Measurements from ENCODE around the gene FRMD4A.

FRMD4A gene

DNA sequence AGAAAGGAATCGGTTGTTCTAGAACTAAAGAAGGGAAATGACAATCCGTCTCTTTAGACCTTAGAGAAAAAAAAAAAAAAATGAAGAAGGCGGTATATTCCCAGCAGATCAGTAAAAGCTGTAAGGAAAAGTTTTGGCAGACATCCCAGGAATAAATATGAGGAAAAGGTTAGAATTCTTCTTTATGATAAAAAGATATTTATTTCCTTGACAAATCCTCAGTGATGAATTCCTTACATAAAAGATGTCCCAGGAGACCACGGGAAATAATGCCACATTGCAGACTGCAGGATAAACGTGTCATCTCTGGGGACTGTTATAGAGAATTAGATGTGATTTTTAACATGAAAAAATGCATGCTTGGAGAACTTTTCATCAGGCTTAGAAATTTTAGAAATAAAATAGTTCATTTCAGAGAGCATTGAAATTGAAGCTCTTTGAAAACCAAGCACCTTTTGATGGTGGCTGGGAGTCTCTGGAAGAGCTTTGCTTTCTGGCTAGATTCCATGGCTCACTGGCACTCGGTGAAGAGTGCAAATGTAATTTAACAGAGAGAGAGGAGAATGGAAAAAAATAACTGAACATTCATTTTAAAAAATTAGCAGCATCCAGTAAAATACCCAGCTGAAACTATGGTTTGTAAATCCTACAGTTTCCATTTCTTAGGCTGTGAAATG lies 645.8 kb downstream of the FRMD4A start:
- no peak for DNase-seq

DNA sequence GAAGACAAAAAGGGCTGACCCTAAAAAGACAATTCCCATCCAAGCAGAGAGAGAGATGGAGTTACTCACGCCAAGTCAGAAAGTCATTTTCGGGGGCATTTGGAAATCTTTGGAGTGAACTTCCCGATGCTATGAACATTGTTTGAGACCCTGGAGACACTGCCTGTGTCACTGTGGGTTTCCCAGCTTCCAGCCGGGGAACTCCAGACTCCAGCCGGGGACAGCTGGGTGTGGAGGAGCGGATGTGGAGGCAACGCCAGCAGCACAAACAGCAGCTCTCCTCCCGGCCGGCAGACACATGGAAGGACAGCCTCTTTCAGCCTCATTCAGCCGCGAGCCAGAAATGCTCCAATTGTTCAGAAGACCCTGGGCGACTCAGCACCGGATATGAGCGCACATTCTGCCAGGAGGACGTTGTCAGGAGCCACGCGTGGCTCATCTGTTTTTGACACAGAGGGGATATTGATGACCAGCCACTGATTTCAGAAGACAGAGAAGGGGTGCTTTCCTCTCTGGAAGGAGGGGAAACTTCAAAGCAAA lies 646.4 kb downstream of the FRMD4A start:
- no peak for DNase-seq

DNA sequence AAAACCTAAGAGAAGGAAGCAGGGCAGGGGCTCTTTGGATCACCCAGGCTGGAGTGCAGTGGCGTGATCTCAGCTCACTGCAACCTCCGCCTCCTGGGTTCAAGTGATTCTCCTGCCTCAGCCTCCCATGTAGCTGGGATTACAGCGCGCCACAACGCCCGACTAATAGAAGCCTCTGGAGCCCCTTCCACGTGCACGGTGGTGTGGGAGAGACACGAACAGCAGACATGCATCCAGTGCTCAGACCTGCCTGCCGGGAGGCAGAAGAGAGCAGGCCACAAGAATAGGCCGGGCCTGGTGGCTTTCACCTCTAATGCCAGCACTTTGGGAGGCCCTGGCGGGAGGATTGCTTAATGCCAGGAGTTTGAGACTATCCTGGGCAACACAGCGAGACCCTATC lies 647.7 kb downstream of the FRMD4A start:
- DNase-seq = no peak

DNA sequence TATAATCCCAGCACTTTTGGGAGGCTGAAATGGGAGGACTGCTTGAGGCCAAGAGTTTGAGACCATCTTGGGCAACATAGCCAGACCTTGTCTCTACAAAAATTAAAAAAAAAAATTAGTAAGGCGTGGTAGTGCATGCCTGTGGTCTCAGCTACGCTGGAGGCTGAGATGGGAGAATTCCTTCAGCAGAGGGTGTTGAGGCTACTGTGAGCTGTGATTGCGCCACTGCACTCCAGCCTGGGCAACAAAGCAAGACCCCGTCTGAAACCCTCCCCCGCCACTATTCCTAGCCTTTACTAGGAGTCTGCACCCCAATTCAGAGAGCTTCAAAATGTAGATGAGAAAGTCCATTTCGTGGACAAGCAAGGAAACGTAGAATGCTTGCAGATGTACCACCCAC lies 648.8 kb downstream of the FRMD4A start:
- no peak for DNase-seq

DNA sequence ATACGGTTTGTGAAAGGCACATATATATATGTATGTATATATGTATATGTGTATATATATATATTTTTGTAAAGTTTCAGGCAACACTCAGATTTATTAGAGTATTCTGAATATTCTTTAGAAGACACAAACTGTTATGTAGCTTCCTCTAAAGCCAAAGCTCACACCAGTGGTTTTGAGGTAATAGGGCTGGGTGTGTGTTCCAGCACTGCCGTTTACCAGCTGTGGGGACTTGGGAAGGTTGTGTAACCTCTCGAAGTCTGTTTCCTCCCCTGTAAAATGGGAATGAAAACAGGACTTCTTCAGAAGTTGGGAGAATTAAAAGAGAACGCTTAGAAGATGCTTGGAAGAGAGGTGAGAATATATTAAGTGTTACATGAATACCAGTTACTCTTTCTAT lies 649.2 kb downstream of the FRMD4A start:
- no peak for DNase-seq

DNA sequence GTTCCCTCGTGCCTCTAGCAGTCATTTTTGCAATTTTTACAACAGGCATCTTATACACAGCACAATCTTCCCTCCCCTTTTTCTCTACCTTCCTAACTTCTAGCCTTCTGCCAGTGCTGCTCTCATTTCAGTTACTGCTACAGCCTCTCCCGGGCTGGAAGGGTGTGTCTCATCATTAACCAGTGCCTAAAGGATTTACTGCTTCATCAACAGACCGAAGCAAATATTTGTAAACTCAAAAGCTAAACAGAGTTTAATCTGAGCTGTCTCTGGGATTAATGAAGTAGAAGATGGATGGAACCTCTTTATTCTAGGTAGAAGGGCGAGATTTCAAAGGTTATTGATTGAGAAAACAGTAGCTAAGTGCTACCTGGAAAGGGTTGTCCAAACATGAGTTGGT lies 649.6 kb downstream of the FRMD4A start:
- no peak for DNase-seq

DNA sequence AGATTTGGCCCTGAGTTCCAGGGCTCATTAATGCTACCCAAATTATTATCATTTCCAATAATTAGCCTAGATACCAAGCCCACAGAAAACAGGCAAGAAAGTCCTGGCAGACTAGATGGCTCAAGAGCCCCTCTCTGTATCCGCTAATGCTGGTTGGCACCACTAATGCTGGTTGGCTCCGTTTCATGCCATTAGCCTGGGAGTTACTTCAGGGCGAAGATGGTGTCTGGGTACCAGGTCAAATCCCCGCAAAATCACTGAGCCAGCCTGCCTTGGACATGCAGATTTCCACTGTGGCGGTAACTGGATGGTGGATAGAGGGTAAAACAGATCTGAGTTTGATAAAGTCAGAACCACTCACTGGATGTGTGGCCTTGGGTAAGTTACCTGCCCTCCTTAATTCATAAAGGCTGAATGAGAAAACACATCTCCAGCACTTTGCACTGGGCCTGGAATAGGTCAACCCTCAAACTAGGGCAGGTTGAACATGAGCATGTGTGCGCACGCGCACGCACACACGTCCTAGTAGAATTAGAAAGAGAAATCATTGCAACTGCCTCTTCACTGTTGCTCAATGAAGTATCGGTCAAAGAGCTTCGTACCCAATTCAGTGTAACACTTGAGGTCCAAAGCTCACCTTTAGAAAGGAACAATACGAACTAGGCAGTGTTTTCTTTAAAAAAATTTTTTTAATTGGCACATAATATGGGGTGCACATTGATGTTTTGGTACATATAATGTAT lies 652.5 kb downstream of the FRMD4A start:
- DNase-seq = no peak

DNA sequence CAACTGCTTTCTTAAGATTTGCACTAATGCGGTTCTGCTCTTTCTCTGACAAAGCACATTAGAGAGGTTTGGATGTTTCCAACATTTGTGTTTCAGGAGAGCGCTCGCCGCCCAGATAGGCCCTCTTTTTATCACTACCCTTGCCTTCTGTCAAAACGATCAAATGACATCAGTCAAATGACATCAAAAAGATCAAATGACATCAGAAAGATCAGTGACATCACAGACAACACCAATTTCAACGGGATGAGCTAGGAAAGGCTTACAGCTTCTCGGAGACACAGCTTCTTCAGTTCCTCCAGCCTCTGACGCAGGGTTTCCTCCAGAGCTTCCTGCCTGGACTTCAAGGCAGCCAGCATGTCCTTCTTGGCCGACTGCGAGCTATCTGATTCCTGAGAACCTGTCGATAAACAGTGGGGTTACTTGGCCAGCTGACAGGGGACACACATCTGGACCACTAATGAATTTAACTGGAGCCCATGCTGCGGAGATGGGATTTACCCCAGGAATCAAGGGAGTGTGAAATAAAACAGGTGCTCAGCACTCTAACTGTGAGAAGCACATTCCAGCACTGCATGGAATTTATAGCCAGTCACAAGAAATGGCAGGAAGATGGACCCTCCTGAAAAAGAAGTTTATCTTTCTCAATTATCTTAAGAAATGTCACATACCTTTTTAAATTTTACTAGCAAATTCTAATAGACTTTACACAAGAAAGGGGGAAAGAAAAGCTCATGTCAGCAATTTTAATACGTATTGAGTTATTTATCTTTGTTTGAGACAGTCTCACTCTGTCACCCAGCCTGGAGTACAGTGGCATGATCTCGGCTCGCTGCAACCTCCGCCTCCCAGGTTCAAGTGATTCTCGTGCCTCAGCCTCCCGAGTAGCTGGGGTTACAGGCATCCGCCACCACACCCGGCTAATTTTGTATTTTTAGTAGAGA lies 655.8 kb downstream of the FRMD4A start:
- DNase-seq = no peak

DNA sequence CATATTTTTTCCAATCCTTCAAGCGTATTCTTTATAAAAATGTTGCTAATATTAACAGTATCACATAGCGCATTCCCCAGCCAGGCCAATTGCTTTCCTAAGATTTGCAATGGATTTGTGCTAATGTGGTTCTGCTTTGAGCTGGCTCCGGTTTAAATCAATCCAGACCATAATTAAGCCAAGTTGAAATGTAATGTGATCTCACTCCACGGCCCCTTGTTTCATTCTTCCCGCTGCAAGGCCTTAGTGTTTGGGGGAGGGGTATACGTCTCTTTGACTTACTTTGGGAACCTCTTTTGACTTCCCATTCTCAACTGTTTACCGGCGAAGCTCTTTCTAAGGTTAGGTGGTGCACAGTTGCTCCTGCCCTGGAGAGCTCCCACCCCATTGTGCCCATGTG lies 657.6 kb downstream of the FRMD4A start:
- no peak for DNase-seq

DNA sequence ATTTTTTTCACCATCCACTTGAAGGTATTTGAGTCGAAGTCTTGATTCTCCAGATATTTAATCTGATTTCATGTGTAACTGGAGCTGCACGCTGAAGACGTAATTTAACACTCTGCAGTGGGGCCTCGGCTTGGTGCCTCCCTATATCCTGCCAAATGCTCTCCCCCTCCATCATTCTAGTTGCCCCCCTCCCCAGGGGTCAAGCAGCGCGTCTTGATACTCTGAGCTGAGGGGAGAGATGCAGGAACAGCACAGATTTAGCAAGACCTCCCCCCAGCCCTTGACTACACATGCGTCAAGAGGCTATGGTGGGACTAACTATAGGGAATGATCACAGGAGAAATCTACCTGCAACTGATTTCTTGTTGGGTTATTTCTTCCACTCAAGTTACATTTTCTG lies 658.2 kb downstream of the FRMD4A start:
- DNase-seq = no peak

DNA sequence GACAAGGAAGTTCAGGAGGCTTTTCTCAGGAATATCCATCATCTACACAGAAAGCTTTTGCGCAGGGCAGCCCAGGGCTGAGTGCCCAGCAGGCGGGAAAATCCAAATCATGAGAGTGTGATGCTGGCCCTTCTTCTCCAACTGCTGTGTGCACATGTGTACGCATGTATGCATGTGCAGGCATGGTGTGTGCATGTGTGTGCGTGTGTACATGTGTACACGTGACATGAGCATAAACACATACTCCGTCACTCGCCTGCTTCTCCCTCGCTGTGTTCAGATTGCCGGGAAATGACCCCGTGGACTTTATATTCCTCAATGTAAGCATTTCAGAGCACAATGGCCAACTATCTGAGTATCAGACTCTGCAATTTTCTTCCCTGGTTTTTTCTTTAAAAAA lies 658.8 kb downstream of the FRMD4A start:
- no peak for DNase-seq

DNA sequence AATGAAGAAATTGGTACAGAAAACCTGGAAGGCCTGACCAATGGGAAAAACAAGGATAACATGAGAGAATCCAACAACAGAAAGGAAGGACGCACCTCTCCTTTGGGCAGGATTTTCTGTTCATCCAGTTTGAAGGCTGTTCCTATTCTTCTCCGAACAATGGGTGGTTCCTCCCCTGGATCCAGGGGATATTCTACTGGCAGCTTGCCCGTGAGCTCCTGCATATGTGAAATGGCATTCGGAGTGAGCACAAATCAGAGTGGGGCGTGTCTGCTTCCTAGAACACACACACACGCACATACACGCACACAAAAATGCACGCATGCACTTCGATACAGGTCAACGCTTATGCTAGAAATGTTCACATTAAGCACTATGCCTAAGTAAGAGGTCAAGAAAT lies 660.4 kb downstream of the FRMD4A start:
- DNase-seq = no peak

DNA sequence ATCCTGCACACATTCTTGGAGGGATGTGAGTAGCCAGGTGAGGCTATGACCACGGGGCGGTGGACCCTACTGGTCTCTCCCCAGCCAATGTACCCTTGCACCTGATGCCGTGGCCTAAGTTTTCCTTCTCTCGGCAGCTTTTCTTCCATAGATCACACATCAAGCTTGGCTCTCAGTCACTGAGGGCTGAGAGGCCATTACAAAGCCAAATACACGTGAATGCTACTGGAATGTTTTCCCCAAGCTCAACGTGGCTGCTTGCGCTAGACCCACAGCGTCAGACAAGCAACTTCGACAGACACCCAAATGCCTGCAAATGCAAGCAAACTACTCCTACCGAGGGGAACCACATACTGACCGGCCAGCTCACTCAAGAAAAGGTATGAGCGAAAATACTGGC lies 660.8 kb downstream of the FRMD4A start:
- no peak for DNase-seq

DNA sequence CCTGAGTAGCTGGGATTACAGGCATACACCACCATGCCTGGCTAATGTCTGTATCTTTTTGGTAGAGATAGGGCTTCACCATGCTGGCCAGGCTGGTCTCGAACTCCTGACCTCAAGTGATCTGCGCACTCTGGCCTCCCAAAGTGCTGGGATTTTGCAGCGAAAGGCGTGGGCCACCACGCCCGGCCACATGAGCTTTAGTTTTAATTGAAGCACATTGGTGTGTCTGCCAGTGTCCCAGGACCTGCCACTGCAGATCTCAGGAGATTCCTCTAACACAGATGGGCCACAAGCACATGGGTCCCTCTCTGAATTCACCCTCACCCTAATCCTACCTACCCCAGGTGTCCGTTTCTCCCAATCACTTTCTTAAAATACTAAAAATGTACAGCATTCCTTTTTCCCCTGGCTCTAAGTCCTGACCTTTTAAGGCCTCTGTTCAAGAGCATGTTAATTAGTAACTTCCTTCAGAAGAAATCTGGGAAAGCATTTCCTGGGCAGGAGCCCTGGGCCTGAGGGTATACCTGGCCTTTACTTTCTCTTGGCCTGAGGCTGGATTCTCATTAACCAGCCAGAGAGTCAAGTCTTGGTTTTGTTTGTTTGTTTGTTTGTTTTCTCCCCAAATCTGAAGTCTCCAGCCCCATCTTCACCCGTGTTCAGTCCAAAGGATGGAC lies 661.4 kb downstream of the FRMD4A start:
- DNase-seq = no peak

DNA sequence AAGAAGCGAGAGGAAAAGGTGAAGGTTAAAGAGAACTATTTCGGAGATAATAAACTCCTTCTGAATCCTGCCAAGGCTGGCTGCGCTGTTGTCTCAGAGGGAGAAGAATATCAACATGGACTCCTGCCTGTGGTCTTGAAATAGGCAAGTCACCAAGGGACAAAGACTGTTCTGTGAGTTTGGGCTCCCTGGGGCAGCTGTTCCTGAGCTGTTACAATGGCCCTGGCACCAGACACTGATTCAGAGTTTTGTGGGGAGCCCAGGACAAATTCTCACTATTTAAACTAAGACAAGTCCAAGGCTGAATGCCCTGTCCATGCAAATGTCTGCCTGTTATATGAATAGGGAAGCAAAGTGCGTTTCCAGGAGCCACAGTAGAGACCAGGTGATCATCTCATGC lies 662.6 kb downstream of the FRMD4A start:
- DNase-seq = no peak

DNA sequence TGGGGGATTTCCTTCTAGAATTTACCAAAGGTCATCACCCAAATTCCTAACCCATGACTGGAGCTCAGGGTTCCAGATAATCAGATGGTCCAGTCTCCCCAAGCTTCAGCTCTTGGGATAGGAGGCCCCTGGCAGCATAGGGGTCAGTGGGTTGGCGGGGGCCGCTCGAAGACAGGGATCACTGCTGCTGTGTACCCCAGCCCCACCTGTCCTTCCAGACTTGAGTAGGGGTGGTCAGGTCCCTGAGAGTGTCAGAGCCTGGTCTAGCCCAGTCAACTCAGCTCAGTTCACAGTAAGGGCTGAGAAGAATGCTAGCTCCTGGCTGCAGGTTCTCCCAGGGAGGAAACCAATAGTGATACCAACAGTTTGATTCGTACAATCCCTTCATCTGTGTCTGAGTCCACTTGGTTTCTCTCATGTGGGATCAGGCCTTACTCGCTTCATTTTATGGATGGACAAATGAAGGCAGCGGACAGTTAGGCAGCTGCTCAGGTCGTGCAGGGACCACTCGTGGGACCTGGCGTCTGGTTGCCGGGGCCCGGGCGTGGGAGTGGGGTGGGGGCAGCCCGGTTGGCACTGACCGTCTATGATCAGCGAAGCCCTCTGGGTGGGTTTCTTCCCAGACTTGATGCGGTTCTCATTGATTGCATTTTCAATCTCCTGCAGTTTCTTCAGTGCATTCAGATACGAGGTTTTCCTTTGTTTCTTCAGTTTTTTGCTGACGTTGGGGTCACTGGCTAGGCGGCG lies 665.0 kb downstream of the FRMD4A start:
- DNase-seq = no peak

DNA sequence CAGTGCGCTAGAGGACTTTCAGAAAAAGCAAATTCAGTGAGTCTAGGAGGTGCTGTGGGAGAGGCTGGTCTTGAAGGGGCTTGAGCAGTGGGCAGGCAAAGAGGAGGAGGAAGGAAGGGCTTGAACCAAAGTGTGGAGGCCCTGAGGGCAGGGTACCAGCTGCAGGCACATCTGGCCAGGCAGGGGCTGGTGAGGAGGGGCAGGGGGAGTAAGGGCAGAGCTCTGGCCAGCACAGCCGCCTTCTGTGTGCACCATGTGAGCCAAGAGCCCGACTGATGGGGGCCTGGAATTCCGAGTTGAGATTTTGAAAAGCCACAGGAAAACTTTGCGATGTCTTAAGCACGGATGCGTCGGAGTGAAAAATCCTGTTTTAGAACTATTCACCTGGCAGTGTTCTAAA lies 669.5 kb downstream of the FRMD4A start:
- DNase-seq = no peak

DNA sequence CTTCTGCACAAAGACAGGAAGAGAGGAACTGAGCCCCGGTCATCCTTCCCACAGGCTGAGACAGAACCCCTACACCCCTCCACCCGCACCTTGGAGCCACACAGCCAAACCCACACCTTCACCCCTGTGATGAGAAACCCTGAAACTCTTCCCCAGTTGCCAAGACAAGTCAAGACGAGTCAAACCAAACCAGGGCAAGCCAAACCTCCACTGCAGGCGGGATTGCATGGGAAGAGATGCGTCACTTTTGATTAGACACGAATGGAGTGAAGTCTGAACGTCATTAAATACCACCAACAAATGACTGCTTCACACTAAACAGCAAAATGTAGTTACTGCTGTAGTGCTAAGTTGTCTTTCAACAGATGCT lies 670.2 kb downstream of the FRMD4A start:
- DNase-seq = no peak

DNA sequence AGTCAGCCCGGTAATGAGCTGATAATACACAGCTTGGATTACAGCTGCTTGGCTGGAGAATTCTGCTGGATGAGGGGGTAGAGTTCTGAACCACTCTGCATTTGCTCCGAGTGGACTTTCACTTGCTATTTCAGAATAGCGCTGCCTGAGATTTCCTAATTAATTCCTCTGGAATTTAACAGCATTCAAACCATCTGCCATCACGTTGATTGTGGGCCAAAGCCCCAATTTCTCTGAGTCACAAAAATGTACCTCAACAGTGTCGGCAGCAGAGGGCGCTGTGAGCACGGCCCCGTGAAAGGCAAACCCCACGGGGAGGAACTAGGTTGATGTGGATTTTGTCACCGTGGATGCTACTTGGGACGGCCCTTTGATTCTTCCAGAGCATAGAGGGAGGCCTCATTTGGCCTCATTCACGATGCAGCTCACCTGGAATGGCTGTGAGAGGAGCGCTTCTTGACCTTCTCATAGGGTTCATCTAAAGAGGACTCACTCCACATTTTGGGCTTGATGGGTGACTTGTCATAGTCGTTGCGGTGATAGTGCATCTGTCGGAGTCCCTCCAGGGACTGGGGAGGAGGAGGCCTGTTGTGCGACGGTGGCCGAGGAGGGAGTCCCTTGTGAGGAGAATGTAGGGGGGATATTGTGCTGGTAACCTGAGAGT lies 670.7 kb downstream of the FRMD4A start:
- peak; percentile 19 for DNase-seq

DNA sequence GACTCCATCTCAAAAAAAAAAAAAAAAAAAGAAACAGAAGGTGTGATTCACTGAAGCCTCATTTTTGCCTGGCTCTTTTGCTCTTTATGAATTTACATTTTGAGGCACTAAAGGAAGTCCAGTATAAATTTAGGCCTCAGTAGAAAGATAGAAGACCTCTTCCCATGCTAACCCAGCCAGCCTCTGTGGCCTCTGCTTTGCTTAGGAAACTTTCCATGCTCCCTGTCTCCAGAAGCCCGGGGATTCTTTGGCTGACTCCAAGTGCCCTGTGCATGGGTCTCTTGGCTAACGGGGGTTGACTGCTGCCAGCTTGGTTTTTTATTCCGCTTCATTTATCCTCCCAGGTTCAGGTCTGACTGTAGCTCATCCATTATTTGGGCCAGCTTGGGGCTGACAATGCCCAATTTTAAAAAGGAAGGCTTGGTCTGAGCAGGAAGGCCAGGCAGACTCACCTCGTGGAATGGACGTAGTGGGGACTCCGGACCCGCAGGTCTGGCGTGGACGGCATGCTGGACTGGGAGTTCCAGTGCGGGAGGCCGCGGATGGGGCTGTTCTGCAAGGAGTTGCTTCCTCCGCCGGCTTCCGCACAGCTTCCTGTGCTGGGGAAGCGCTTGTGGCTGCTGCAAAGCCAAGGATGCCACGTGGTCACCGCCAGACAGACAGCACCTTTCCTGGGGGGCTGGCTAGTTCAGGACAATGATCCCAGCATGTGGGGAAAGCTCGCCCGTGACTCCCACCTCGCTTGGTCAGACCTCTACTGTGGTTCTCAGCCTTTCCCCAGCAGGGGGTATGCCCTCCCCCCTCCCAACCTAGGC lies 671.6 kb downstream of the FRMD4A start:
- DNase-seq = no peak

DNA sequence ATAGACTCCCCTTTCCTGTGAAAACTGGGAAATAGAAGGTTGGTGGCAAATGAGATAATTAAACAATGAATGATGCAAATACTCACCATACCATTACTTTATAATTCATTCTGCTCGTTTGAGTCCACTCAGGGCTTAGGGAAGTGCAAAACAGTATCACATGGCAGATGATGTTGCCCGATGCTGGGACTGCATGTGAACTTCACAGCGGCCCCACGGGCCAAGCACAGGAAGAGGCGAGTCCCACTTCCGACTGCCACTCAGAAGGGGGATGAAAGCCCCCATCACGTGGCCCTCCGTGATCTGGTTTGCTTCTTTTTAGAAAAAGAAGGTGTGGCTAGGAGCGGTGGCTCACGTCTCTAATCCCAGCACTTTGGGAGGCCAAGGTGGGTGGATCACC lies 672.5 kb downstream of the FRMD4A start:
- no peak for DNase-seq

Data from NCI-H1436 (cell line).